ENCODE data around the gene FAM98A. TPM values are rescaled to one million over a fixed set of nuclear protein-coding genes. Genes with fewer than 3 reads are reported as not detected.

FAM98A gene
- total and polyA plus RNA-seq, 2 of the 4 experiments (the other 2 are of a cell fraction) = 113 to 131 TPM

DNA sequence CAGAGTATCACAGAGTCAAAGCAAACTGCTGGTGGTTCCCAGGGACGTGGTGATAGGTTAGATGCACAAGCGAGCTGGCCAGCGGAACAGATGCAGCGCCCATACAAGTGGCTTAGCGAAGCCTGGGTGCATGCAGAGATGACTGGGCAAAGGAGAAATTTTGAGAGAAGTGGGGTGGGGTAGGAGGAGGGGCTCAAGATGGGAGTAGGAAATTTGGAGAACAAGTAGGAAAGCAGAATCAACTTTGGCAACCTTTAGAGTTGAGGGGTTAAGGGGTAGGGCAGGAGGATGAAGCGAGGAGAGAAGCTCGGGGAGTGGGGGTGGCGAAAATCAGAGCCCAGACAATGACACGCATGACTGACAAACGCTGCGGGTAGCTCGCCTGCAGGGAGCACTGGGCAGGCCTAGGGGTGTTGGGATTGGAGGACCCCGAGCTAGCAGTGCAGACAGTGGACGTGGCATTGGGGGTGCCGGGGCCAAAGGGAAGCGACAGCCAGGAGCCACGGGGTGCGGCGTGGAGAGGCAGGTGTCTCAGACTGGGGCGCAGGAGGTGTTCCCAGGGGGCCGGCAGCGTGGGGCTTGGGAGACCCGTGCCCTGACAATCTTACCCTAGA lies 431 bp downstream of the FAM98A start:
- Histone ChIP-seq H4K91ac (ENCODE audit: insufficient read depth, low read depth, low read length) (peak overlapping the region; percentile 71), H3K18ac (ENCODE audit: low read depth, low read length) (no peak overlapping the region), H3K27ac (ENCODE audit: insufficient read depth, low read length) (peak overlapping the region; percentile 60), H3K14ac (replicated peaks; ENCODE audit: low read depth, low read length) (peak overlapping the region; percentile 92), H2BK5ac (ENCODE audit: low read depth, low read length, poor library complexity, severe bottlenecking) (peak overlapping the region; percentile 53), H4K20me1 (ENCODE audit: insufficient read depth, low read length) (peaks cover 6% of the 10 kb centered on the region; the same call in 1 of the 2 replicates), H3K4me3 (ENCODE audit: insufficient read depth, low read depth, low read length) (peak overlapping the region; percentile 66), H4K5ac (ENCODE audit: low read depth, low read length) (peak overlapping the region; percentile 32; the same call in 1 of the 2 replicates), H3K9me3 (ENCODE audit: control insufficient read depth, insufficient read depth, low read length) (no peaks in the 10 kb centered on the region), H3K56ac (ENCODE audit: extremely low read depth, insufficient read depth, low read length) (peak overlapping the region; percentile 71), H3K36me3 (ENCODE audit: control insufficient read depth, insufficient read depth, low read length) (peaks cover 8% of the 10 kb centered on the region), H2BK20ac (ENCODE audit: low read depth, low read length) (no peak overlapping the region; the same call in 1 of the 2 replicates), H3K4me1 (ENCODE audit: control insufficient read depth, insufficient read depth, low read length) (peaks cover 6% of the 10 kb centered on the region), H2AFZ (replicated peaks; ENCODE audit: low read length, poor library complexity) (peak overlapping the region; percentile 96), H3K4me2 (ENCODE audit: low read depth, low read length) (peak overlapping the region; percentile 92), H3K79me1 (ENCODE audit: low read depth in 1 of 2, low read length in 2 of 2) (peaks cover 9 to 36% of the 10 kb centered on the region in 2 experiments), H3K9ac (ENCODE audit: low read depth, low read length) (peak overlapping the region; percentile 62), H3K4ac (ENCODE audit: low read depth, low read length) (peak overlapping the region; percentile 91), H3K9me1 (ENCODE audit: insufficient read depth, low read length) (peaks cover 6% of the 10 kb centered on the region; the same call in 1 of the 2 replicates), H4K8ac (ENCODE audit: low read depth in 2 of 2, low read length in 2 of 2) (peak overlapping the region; percentile 17 to 86; a peak in 3 of 4 replicates), H3K23ac (ENCODE audit: low read depth, low read length) (peak overlapping the region; percentile 92), H2AK5ac (ENCODE audit: low read depth, low read length) (peak overlapping the region; percentile 39), H2BK15ac (ENCODE audit: low read depth, low read length) (no peak overlapping the region), H2AK9ac (replicated peaks; ENCODE audit: low read depth, low read length, poor library complexity) (peak overlapping the region; percentile 98), H3K27me3 (ENCODE audit: control insufficient read depth, insufficient read depth, low read length) (no peaks in the 10 kb centered on the region), H2BK120ac (ENCODE audit: low read depth, low read length) (peak overlapping the region; percentile 20; the same call in 1 of the 2 replicates)
- TSS peak; percentile 60 for BruUV-seq (replicated peaks)
- no peak for TF ChIP-seq FOS (IDR thresholded peaks at IDR 0.05; ENCODE audit: low read depth, low read length)
- peak; percentile 36; the same call in 1 of the 2 replicates for TF ChIP-seq MXI1 (IDR thresholded peaks at IDR 0.05; ENCODE audit: borderline replicate concordance, low read depth, low read length)
- ChIA-PET CTCF (no interaction called here), POLR2A (ENCODE audit: unreplicated experiment) (no interaction called here)
- in situ Hi-C loops (cut with MboI; ENCODE audit: low sequenced_read_pairs) = no loop called here
- DNase-seq (peak; percentile 56), ATAC-seq (ENCODE audit: low read depth) (peak; percentile 18)
- dilution Hi-C loops (cut with HindIII; ENCODE audit: low sequenced_read_pairs, unreplicated experiment) = no loop called here
- intact Hi-C loops (cut with micrococcal nuclease) = no loop called here
- WGBS, 2 experiments (ENCODE audit: extremely low coverage in 2 of 2, insufficient read length in 1 of 2) = 0% methylated on average over 9 of the region's 23 CpGs; no CpG with 5 or more reads in 1 of the 2 experiments

All from IMR-90 (cell line).